Loucy (cell line): ENCODE data around the gene APOO.
A peak's percentile ranks its signal among the peaks of the same experiment; 100 is the strongest.

ENCODE experiments used
- H2AFZ ChIP-seq: fragments of 200-600 bp; sonication (generic); 2 replicates; pipeline ENCODE4 v1.6.0; 2016; ENCODE audit warnings: antibody characterized with exemption, mild to moderate bottlenecking, low read length, moderate library complexity
- H3F3A ChIP-seq: fragments of 200-600 bp; 2 replicates; pipeline ENCODE4 v1.6.0; 2016; ENCODE audit warnings: antibody characterized with exemption, low read depth, mild to moderate bottlenecking
- H3K27me3 ChIP-seq: fragments of 200-600 bp; sonication (generic); 2 replicates; pipeline ENCODE4 v1.6.1; 2014; ENCODE audit warnings: low read length, mild to moderate bottlenecking; ENCODE audit not compliant: insufficient read depth, poor library complexity, severe bottlenecking
- H3K36me3 ChIP-seq: fragments of 200-600 bp; sonication (generic); 2 replicates; pipeline ENCODE4 v1.6.1; 2016; ENCODE audit warnings: low read length; ENCODE audit not compliant: insufficient read depth
- H3K4me1 ChIP-seq: fragments of 200-600 bp; sonication (generic); 2 replicates; pipeline ENCODE4 v1.5.1; 2014; ENCODE audit warnings: low read length, mild to moderate bottlenecking; ENCODE audit not compliant: insufficient read depth, poor library complexity, severe bottlenecking
- H3K4me2 ChIP-seq: fragments of 200-600 bp; sonication (generic); 2 replicates; pipeline ENCODE4 v1.6.0; 2014; ENCODE audit warnings: antibody characterized with exemption, low read length, low read depth, mild to moderate bottlenecking; ENCODE audit not compliant: poor library complexity, severe bottlenecking
- H3K4me3 ChIP-seq: fragments of 200-600 bp; sonication (generic); 2 replicates; pipeline ENCODE4 v1.5.1; 2014; ENCODE audit warnings: low read length, mild to moderate bottlenecking, mixed read lengths; ENCODE audit not compliant: poor library complexity, severe bottlenecking
- H3K79me2 ChIP-seq: fragments of 200-600 bp; sonication (generic); 2 replicates; pipeline ENCODE4 v1.6.1; 2014; ENCODE audit warnings: low read length; ENCODE audit not compliant: insufficient read depth
- H3K9ac ChIP-seq: fragments of 200-600 bp; sonication (generic); 2 replicates; pipeline ENCODE4 v1.6.0; 2014; ENCODE audit warnings: mild to moderate bottlenecking, low read depth, low read length, moderate library complexity; ENCODE audit not compliant: poor library complexity, severe bottlenecking
- H3K9me2 ChIP-seq: fragments of 200-600 bp; sonication (generic); replicated peaks from 2 replicates; pipeline ENCODE4 v1.6.1; 2016; ENCODE audit warnings: low read depth, low read length, mixed read lengths
- H3K9me3 ChIP-seq: fragments of 200-600 bp; sonication (generic); 2 replicates; pipeline ENCODE4 v1.6.1; 2014; ENCODE audit warnings: mild to moderate bottlenecking, antibody characterized with exemption, low read length, low read depth; ENCODE audit not compliant: insufficient read depth
- H4K20me1 ChIP-seq: fragments of 200-600 bp; sonication (generic); 2 replicates; pipeline ENCODE4 v1.6.0; 2014; ENCODE audit warnings: antibody characterized with exemption, low read length, mild to moderate bottlenecking; ENCODE audit not compliant: insufficient read depth, poor library complexity, severe bottlenecking
- EZH2phosphoT487 ChIP-seq: fragments of 200-600 bp; IDR thresholded peaks from 2 replicates; pipeline ENCODE4 v1.6.1; 2018; ENCODE audit warnings: antibody characterized with exemption, mild to moderate bottlenecking, moderate library complexity, borderline replicate concordance
- TF ChIP-seq, protein P1 (sequence below): fragments of 200-600 bp; sonication (generic); conservative IDR thresholded peaks from 2 replicates; pipeline ENCODE4 v1.5.1; 2014; ENCODE audit warnings: mild to moderate bottlenecking, antibody characterized with exemption, low read length

The APOO gene

DNA sequence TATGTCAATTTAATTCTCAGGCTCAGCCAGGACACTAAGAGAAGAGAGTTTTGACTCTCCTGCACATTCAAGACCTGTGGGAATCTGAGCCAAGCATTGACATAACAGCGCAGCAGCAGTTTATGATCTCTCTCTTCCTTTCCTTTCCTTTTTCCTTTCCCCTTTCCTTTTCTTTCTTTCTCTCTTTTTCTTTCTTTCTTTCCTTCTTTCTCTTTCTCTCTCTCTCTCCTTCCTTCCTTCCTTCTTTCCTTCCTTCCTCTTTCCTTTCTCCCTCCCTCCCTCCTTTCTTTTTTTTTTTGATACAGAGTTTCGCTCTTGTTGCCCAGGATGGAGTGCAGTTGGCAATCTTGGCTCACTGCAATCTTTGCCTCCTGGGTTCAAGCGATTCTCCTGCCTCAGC, 103.2 kb downstream of the APOO start:
- Histone ChIP-seq H3K27me3 (no peaks in the 10 kb centered on the region), H3K4me2 (no peak overlapping the region), H3K9me3 (no peaks in the 10 kb centered on the region), H4K20me1 (no peaks in the 10 kb centered on the region), H2AFZ (0 out of 2 replicates have a peak overlapping the region, but pooled peaks have one; percentile 49), H3K36me3 (no peaks in the 10 kb centered on the region), H3K9ac (no peak overlapping the region), H3F3A (no peaks in the 10 kb centered on the region), H3K4me3 (no peak overlapping the region), H3K79me2 (no peaks in the 10 kb centered on the region), H3K4me1 (no peaks in the 10 kb centered on the region), H3K9me2 (no peaks in the 10 kb centered on the region)
- TF ChIP-seq, protein P1, sequence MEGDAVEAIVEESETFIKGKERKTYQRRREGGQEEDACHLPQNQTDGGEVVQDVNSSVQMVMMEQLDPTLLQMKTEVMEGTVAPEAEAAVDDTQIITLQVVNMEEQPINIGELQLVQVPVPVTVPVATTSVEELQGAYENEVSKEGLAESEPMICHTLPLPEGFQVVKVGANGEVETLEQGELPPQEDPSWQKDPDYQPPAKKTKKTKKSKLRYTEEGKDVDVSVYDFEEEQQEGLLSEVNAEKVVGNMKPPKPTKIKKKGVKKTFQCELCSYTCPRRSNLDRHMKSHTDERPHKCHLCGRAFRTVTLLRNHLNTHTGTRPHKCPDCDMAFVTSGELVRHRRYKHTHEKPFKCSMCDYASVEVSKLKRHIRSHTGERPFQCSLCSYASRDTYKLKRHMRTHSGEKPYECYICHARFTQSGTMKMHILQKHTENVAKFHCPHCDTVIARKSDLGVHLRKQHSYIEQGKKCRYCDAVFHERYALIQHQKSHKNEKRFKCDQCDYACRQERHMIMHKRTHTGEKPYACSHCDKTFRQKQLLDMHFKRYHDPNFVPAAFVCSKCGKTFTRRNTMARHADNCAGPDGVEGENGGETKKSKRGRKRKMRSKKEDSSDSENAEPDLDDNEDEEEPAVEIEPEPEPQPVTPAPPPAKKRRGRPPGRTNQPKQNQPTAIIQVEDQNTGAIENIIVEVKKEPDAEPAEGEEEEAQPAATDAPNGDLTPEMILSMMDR: no peak

- Histone ChIP-seq H3F3A (no peaks in the 10 kb centered on the region), H3K9ac (no peak overlapping the region), H3K9me3 (no peaks in the 10 kb centered on the region), H3K4me1 (no peaks in the 10 kb centered on the region), H3K27me3 (no peaks in the 10 kb centered on the region), H2AFZ (0 out of 2 replicates have a peak overlapping the region, but pooled peaks have one; percentile 49), H4K20me1 (no peaks in the 10 kb centered on the region), H3K4me2 (no peak overlapping the region), H3K36me3 (no peaks in the 10 kb centered on the region), H3K4me3 (no peak overlapping the region), H3K79me2 (no peaks in the 10 kb centered on the region), H3K9me2 (no peaks in the 10 kb centered on the region)
- TF ChIP-seq, protein P1: no peak
- no peak for TF ChIP-seq EZH2phosphoT487
Measured at GRCh38 chrX:23803931-23804381, 103.8 kb downstream of the APOO start.

DNA sequence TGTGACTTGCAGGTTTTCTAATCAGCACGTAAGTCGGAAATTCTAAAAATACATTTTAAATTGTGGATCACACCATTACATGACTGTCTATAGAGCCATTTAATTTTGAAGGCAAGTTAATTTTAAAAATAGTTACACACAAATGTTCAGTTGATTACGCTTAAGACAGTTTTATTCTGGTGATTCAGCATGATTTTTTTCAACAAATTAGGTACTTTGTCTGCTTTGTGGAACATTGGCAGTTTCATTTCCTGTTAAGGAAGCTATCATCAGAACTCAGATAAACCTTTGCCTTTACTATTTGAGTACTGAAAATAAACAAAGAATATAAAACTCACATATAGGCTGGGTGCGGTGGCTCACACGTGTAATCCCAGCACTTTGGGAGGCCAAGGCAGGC, 105.3 kb downstream of the APOO start:
- Histone ChIP-seq H3K36me3 (no peaks in the 10 kb centered on the region), H3K4me2 (no peak overlapping the region), H3K9me3 (no peaks in the 10 kb centered on the region), H3K4me1 (no peaks in the 10 kb centered on the region), H2AFZ (peak overlapping the region; percentile 52; the same call in 1 of the 2 replicates), H3K27me3 (no peaks in the 10 kb centered on the region), H3K4me3 (no peak overlapping the region), H3K9me2 (no peaks in the 10 kb centered on the region), H3F3A (no peaks in the 10 kb centered on the region), H3K9ac (no peak overlapping the region), H3K79me2 (no peaks in the 10 kb centered on the region), H4K20me1 (no peaks in the 10 kb centered on the region)
- no peak for TF ChIP-seq EZH2phosphoT487
- TF ChIP-seq, protein P1: no peak
